Testis (tissue), 3 donors: ENCODE data around the gene MLXIP. TPM values are rescaled to one million over a fixed set of nuclear protein-coding genes. Genes with fewer than 3 reads are reported as not detected.

Experiments
- DNase-seq: peaks from one replicate; pipeline ENCODE4 v3.0.0-alpha.2; 2019
- H3K27ac ChIP-seq, 2 donors: fragments of 200-600 bp; sonication (generic); one replicate each; pipeline ENCODE4 v1.5.1; 2019
- H3K27me3 ChIP-seq: fragments of 200-600 bp; sonication (generic); one replicate; pipeline ENCODE4 v1.5.1; 2019
- H3K36me3 ChIP-seq: fragments of 200-600 bp; sonication (generic); one replicate; pipeline ENCODE4 v1.5.1; 2017; ENCODE audit warnings: low read depth; ENCODE audit errors: missing control alignments
- H3K4me1 ChIP-seq: fragments of 200-600 bp; sonication (generic); one replicate; pipeline ENCODE4 v1.5.1; 2019
- H3K4me3 ChIP-seq, 2 donors: fragments of 200-600 bp; sonication (generic); one replicate each; pipeline ENCODE4 v1.5.1; 2017 to 2019
- H3K9me3 ChIP-seq: fragments of 200-600 bp; sonication (generic); one replicate; pipeline ENCODE4 v1.5.1; 2017
- POLR2A ChIP-seq: fragments of 450-650 bp; IDR thresholded peaks from one replicate; pipeline ENCODE4 v1.6.1; 2017; ENCODE audit warnings: antibody characterized with exemption, mild to moderate bottlenecking, moderate library complexity
- WGBS, 2 donors: methylation state at CpG; one replicate each; pipeline ENCODE4 v1.1.5; 2018; 5-methylcytosine and 5-hydroxymethylcytosine counted together
- intact Hi-C: fragments of 100-400 bp; cut with DNase I; formaldehyde crosslinking; loops from one replicate; pipeline ENCODE4 v1.15.1; 2023; ENCODE audit warnings: low total_unique reads
- polyA plus RNA-seq: library from polyadenylated mRNA; stranded (reverse); fragments of 350-450 nt; fragmentation: Illumina TruSeq; extraction: RNeasy Lipid Tissue Mini Kit (QIAGEN cat#74804); gene quantifications from one replicate; pipeline ENCODE4 v1.2.3, GENCODE V29; 2014; ENCODE audit warnings: low read depth, low replicate concordance; ENCODE audit not compliant: insufficient read depth
- total RNA-seq, 2 donors: library from RNA; depleted of rRNA; stranded (reverse); fragments of >200 nt; gene quantifications; one replicate each; pipeline ENCODE4 v1.2.3, GENCODE V29; 2016
- TF ChIP-seq, protein P1 (sequence below), 3 experiments: fragments of 450-650 bp in 2 of 3; fragments of 200-600 bp in 1 of 3; sonication (generic) in 1 of 3; IDR thresholded peaks; one replicate each; pipeline ENCODE4 v1.5.1; 2016 to 2019; ENCODE audit warnings: antibody characterized with exemption in 3 of 3, mild to moderate bottlenecking in 2 of 3, moderate library complexity in 1 of 3

Gene MLXIP
- total and polyA plus RNA-seq, 3 donors from 2014 or later = 39.9 to 67.9 (median 61.2) TPM

DNA sequence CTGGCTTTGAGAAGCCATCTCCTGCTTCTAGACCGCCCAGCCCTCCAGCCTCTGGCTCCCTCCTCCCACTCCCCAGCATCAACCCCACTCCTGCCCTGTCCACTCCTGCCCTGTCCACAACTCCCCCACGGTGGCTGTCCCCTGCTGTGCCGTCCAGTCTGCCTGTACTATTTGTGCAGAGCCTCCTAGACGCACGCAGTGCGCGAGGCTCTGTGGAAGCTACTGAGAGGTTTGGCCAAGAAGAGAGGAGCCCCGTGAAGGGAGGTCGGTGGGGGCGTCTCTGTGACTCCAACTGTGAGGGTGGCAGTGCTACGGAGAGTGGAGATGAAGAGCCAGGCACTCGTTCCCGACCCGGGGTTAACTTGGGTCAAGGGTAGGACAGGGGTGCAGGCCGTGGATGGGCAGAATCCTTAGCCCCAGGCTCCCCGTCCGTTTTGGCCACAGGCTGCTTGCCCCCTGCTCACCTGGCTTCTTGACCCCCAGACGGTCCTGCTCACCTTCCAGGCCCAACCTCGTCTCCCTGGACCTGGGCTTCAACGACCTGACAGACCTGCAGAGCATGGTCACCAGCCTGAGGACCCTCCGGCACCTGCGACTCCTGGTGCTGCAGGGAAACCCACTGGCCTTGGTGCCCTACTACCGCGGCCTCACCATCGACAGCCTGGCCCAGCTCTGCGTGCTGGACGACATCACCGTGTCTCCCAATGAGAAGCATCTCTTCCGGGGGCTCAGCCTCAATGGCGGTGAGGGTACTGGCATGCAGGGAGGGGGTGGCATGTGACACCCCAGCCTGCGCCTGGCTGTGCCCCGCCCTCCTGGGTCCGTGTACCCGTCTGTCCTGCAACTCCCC is 111.3 kb downstream of the MLXIP start:
- WGBS, 2 donors = 82 to 86% methylated on average over 14 to 34 of the region's 34 CpGs
- TF ChIP-seq POLR2A = no peak
- TF ChIP-seq, protein P1, sequence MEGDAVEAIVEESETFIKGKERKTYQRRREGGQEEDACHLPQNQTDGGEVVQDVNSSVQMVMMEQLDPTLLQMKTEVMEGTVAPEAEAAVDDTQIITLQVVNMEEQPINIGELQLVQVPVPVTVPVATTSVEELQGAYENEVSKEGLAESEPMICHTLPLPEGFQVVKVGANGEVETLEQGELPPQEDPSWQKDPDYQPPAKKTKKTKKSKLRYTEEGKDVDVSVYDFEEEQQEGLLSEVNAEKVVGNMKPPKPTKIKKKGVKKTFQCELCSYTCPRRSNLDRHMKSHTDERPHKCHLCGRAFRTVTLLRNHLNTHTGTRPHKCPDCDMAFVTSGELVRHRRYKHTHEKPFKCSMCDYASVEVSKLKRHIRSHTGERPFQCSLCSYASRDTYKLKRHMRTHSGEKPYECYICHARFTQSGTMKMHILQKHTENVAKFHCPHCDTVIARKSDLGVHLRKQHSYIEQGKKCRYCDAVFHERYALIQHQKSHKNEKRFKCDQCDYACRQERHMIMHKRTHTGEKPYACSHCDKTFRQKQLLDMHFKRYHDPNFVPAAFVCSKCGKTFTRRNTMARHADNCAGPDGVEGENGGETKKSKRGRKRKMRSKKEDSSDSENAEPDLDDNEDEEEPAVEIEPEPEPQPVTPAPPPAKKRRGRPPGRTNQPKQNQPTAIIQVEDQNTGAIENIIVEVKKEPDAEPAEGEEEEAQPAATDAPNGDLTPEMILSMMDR (IDR thresholded peaks at IDR 0.05) = no peak
- H3K27ac ChIP-seq = no peak overlapping the region
- no peaks in the 10 kb centered on the region for H3K4me1 ChIP-seq
- no peaks in the 10 kb centered on the region for H3K36me3 ChIP-seq
- H3K9me3 ChIP-seq = no peaks in the 10 kb centered on the region
- H3K4me3 ChIP-seq = no peak overlapping the region
- H3K27me3 ChIP-seq = no peaks in the 10 kb centered on the region
- DNase-seq = no peak
- intact Hi-C loops = no loop called here

DNA sequence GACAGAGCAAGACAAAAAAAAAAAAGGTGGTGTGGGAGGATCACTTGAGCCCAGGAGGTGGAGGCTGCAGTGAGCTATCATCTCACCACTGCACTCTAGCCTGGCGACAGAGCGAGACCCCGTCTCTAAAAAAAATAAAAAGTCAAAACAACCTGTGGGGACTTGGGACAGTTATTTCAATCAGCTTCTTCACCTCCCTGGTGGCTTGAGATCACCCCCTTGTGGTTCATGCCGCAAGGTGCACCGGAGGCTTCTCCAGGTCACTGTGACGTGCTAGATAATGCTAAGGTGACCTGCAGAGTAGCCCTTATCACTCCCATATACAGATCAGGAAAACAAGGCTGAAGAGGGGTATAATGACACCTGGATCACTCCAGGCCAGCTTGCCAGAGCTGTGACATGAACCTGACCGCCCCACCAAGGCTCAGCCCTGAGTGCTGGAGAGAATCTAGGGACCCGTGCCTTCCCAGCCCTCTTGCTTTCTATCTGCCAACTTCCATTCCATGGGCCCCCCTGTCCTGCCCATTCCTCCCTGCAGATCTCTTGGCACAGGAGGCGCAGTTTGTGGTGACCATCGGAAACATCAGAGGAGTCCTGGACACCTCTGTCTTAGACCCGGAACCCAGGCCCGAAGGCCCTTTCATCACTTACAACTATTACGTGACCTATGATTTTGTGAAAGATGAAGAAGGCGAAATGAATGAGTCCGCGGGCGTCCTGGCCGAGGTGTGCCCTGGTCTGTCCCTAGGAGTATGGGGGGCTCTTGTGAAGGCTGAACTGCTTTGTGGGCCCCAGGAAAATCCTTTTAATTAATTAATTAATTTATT is 112.5 kb downstream of the MLXIP start:
- Histone ChIP-seq H3K4me1 (no peaks in the 10 kb centered on the region), H3K27ac (no peak overlapping the region), H3K9me3 (no peaks in the 10 kb centered on the region), H3K36me3 (no peaks in the 10 kb centered on the region), H3K4me3 (no peak overlapping the region), H3K27me3 (no peaks in the 10 kb centered on the region)
- peak; percentile 65 for DNase-seq
- TF ChIP-seq POLR2A = no peak
- TF ChIP-seq, protein P1 (IDR thresholded peaks at IDR 0.05) = peak in 2 of 3 experiments; percentile 19 to 50
- intact Hi-C loops = no loop called here
- 71 to 80% methylated on average over 18 of the region's 18 CpGs for WGBS, 2 donors

DNA sequence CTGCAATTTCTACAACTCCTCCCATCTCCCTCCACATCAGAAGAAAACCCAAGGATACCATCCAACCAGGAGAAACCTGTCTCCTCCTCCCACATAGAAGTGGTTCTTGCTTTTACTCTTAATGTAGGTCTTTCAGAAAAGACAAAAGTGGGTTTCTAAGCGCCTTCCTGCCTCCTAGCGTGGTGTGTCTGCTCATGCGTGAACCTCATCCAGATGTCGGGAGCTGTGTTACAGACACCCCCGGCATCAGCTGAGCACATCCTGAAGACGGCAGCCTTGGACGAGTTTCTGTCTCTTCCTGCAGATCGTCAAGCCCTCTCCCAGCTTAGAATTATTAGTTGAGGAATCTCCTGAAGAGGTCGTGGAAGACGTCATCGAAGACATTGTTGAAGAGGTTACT is 113.9 kb downstream of the MLXIP start:
- 74 to 82% methylated on average over 11 of the region's 11 CpGs for WGBS, 2 donors
- DNase-seq = no peak
- H3K9me3 ChIP-seq = no peaks in the 10 kb centered on the region
- intact Hi-C loops = no loop called here
- H3K36me3 ChIP-seq = no peaks in the 10 kb centered on the region
- H3K4me3 ChIP-seq = no peak overlapping the region
- H3K27me3 ChIP-seq = no peaks in the 10 kb centered on the region
- H3K27ac ChIP-seq = no peak overlapping the region
- TF ChIP-seq POLR2A = no peak
- TF ChIP-seq, protein P1 (IDR thresholded peaks at IDR 0.05) = no peak
- no peaks in the 10 kb centered on the region for H3K4me1 ChIP-seq

DNA sequence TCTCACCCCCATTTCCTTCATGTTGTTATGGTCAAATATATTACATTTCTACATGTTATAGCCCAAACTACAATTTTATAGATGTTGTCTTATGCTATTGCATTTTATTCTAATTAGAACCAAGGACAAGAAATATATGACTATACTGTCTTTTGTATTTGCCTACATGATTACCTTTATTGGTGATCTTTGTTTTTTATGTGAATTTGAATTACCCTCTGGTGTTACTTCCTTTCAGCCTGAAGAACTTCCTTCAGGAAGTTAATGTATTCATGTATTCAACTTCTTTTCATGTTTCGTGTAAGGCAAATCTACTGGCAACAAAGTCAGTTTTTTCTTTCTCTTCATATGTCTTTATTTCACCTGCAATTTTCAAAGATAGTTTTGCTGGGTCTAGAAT is 116.2 kb downstream of the MLXIP start:
- Histone ChIP-seq H3K4me3 (no peak overlapping the region), H3K27me3 (no peaks in the 10 kb centered on the region), H3K27ac (no peak overlapping the region), H3K9me3 (no peaks in the 10 kb centered on the region), H3K4me1 (no peaks in the 10 kb centered on the region), H3K36me3 (no peaks in the 10 kb centered on the region)
- no peak for DNase-seq
- intact Hi-C loops = no loop called here
- TF ChIP-seq, protein P1 (IDR thresholded peaks at IDR 0.05) = no peak
- no peak for TF ChIP-seq POLR2A
- WGBS, 2 donors = 88% methylated on average over 1 of the region's 1 CpG
